H1 (cell line): ENCODE measurements around the gene UGT2B7. TPM values are rescaled to one million over a fixed set of nuclear protein-coding genes. Genes with fewer than 3 reads are reported as not detected.

ENCODE experiments used
- CTCF ChIA-PET: fragments of 300-600 bp; sonication (Branson Sonifier 250); formaldehyde crosslinking; loops from one replicate; lab custom pipeline; 2021; ENCODE audit not compliant: partially characterized antibody; lab: Charles Lee
- POLR2A ChIA-PET: fragments of 300-600 bp; sonication (Branson Sonifier 250); formaldehyde crosslinking; loops from one replicate; lab custom pipeline; 2021; ENCODE audit warnings: inconsistent platforms; ENCODE audit not compliant: partially characterized antibody; lab: Charles Lee
- DNase-seq, 2 experiments: peaks; one replicate each; pipeline versions ENCODE4 v3.0.0 to v3.0.0-alpha.2; 2010 to 2022; ENCODE audit warnings: low spot score in 2 of 2, low read depth in 1 of 2, mixed read lengths in 1 of 2
- FAIRE-seq: peaks from 2 replicates; lab custom pipeline; 2011; peaks lifted over from hg19 to GRCh38; lab: Jason Lieb, UNC
- H2AFZ ChIP-seq: 2 replicates; pipeline ENCODE4 v1.8.1; 2012; ENCODE audit warnings: low read length, inconsistent platforms
- H2AK5ac ChIP-seq: 2 replicates; pipeline ENCODE4 v1.6.1; 2013; ENCODE audit warnings: low read depth, low read length
- H2BK120ac ChIP-seq: replicated peaks from 2 replicates; pipeline ENCODE3; 2013; ENCODE audit warnings: low read depth, low read length, inconsistent platforms
- H2BK12ac ChIP-seq: 2 replicates; pipeline ENCODE4 v1.6.1; 2013; ENCODE audit warnings: low read depth, low read length
- H2BK15ac ChIP-seq: 2 replicates; pipeline ENCODE4 v1.6.1; 2013; ENCODE audit warnings: low read length
- H2BK20ac ChIP-seq: 2 replicates; pipeline ENCODE4 v1.6.1; 2013; ENCODE audit warnings: low read length
- H2BK5ac ChIP-seq: 2 replicates; pipeline ENCODE4 v1.6.1; 2013; ENCODE audit warnings: low read depth, low read length
- H3K14ac ChIP-seq: 2 replicates; pipeline ENCODE4 v1.6.1; 2013; ENCODE audit warnings: inconsistent platforms; ENCODE audit not compliant: insufficient read length
- H3K18ac ChIP-seq: 2 replicates; pipeline ENCODE4 v1.6.1; 2013; ENCODE audit warnings: low read length; ENCODE audit errors: extremely low read depth
- H3K23ac ChIP-seq: 2 replicates; pipeline ENCODE4 v1.6.1; 2013; ENCODE audit warnings: inconsistent platforms; ENCODE audit not compliant: insufficient read length
- H3K23me2 ChIP-seq: 2 replicates; pipeline ENCODE4 v1.6.1; 2013; ENCODE audit warnings: low read depth, low read length
- H3K27ac ChIP-seq: 2 replicates; pipeline ENCODE4 v1.6.1; 2011; ENCODE audit warnings: low read depth, low read length, inconsistent platforms
- H3K27me3 ChIP-seq, 4 experiments: replicated peaks in 1 of 4; 1 replicate in 1 of 4; 2 replicates in 3 of 4; pipeline versions ENCODE4 v1.6.1 to v1.8.1; 2011 to 2013; ENCODE audit warnings: low read length in 3 of 4, mild to moderate bottlenecking in 3 of 4, inconsistent platforms in 2 of 4, mixed read lengths in 2 of 4, moderate library complexity in 1 of 4; ENCODE audit not compliant: control insufficient read depth in 3 of 4, insufficient read depth in 3 of 4; ENCODE audit errors: extremely low read depth in 1 of 4
- H3K36me3 ChIP-seq, 4 experiments: 2 replicates each; pipeline versions ENCODE4 v1.6.1 to v1.8.1; 2011 to 2013; ENCODE audit warnings: mild to moderate bottlenecking in 4 of 4, low read length in 3 of 4, moderate library complexity in 2 of 4, control low read depth in 1 of 4, inconsistent platforms in 1 of 4; ENCODE audit not compliant: insufficient read depth in 4 of 4, control insufficient read depth in 2 of 4
- H3K4ac ChIP-seq: replicated peaks from 2 replicates; pipeline ENCODE3; 2013; ENCODE audit warnings: low read length, low read depth, mixed read lengths, inconsistent platforms; ENCODE audit not compliant: insufficient read length
- H3K4me1 ChIP-seq, 4 experiments: replicated peaks in 1 of 4; 1 replicate in 1 of 4; 2 replicates in 3 of 4; pipeline versions ENCODE4 v1.6.1 to v1.8.1; 2011 to 2013; ENCODE audit warnings: low read length in 3 of 4, inconsistent platforms in 2 of 4, mixed read lengths in 1 of 4; ENCODE audit not compliant: insufficient read depth in 4 of 4, control insufficient read depth in 3 of 4
- H3K4me2 ChIP-seq, 2 experiments: 2 replicates each; pipeline versions ENCODE4 v1.6.1 to v1.8.1; 2011 to 2013; ENCODE audit warnings: low read depth in 2 of 2, low read length in 2 of 2, control low read depth in 1 of 2, inconsistent platforms in 1 of 2, mild to moderate bottlenecking in 1 of 2; ENCODE audit not compliant: insufficient read depth in 1 of 2
- H3K4me3 ChIP-seq, 4 experiments: fragments of 200-600, 300-600 bp in 1 of 4; sonication (generic), shearing (Covaris generic), sonication (Bioruptor Twin) in 1 of 4; 2 replicates each; pipeline versions ENCODE4 v1.5.1 to v1.8.1; 2011 to 2016; ENCODE audit warnings: low read length in 4 of 4, low read depth in 3 of 4, control low read depth in 2 of 4, inconsistent platforms in 2 of 4, mild to moderate bottlenecking in 2 of 4, mixed read lengths in 1 of 4, moderate library complexity in 1 of 4; ENCODE audit not compliant: insufficient read depth in 2 of 4; ENCODE audit errors: extremely low read depth in 1 of 4
- H3K56ac ChIP-seq: replicated peaks from 2 replicates; pipeline ENCODE3; 2013; ENCODE audit warnings: low read depth, mild to moderate bottlenecking, mixed read lengths, low read length, inconsistent platforms; ENCODE audit not compliant: insufficient read length
- H3K79me1 ChIP-seq: 2 replicates; pipeline ENCODE4 v1.6.1; 2013; ENCODE audit warnings: low read depth, low read length, control low read depth
- H3K79me2 ChIP-seq, 2 experiments: 2 replicates each; pipeline versions ENCODE4 v1.6.1 to v1.8.1; 2012 to 2013; ENCODE audit warnings: low read length in 2 of 2, mild to moderate bottlenecking in 2 of 2, inconsistent platforms in 1 of 2; ENCODE audit not compliant: insufficient read depth in 2 of 2, control insufficient read depth in 1 of 2
- H3K9ac ChIP-seq, 4 experiments: replicated peaks in 1 of 4; 1 replicate in 1 of 4; 2 replicates in 3 of 4; pipeline versions ENCODE4 v1.6.1 to v1.8.1; 2011 to 2013; ENCODE audit warnings: low read depth in 3 of 4, low read length in 3 of 4, control low read depth in 2 of 4, mild to moderate bottlenecking in 2 of 4, moderate library complexity in 2 of 4, inconsistent platforms in 1 of 4; ENCODE audit errors: extremely low read depth in 1 of 4
- H3K9me3 ChIP-seq, 2 experiments: 2 replicates each; pipeline versions ENCODE4 v1.6.1 to v1.8.1; 2012 to 2013; ENCODE audit warnings: mild to moderate bottlenecking in 2 of 2, moderate library complexity in 2 of 2, control low read depth in 1 of 2, inconsistent platforms in 1 of 2, low read depth in 1 of 2, low read length in 1 of 2, mixed read lengths in 1 of 2; ENCODE audit not compliant: insufficient read depth in 2 of 2
- H4K20me1 ChIP-seq, 2 experiments: replicated peaks in 1 of 2; 2 replicates each; pipeline versions ENCODE3 to v1.8.1; 2011 to 2013; ENCODE audit warnings: inconsistent platforms in 2 of 2, low read length in 2 of 2, mild to moderate bottlenecking in 1 of 2; ENCODE audit not compliant: insufficient read depth in 2 of 2, control insufficient read depth in 1 of 2
- H4K5ac ChIP-seq: 2 replicates; pipeline ENCODE4 v1.6.1; 2013; ENCODE audit warnings: low read length, low read depth, mixed read lengths, inconsistent platforms; ENCODE audit not compliant: insufficient read length
- H4K8ac ChIP-seq: 2 replicates; pipeline ENCODE4 v1.8.0; 2013; ENCODE audit warnings: mild to moderate bottlenecking, moderate library complexity, low read length, inconsistent platforms; ENCODE audit not compliant: insufficient read depth; ENCODE audit errors: extremely low read depth
- H4K91ac ChIP-seq: replicated peaks from 2 replicates; pipeline ENCODE3; 2013; ENCODE audit warnings: low read length, mixed read lengths, inconsistent platforms; ENCODE audit not compliant: insufficient read length
- whole genome bisulfite sequencing, 2 experiments: shearing (Covaris generic) in 1 of 2; methylation state at CpG; one replicate each; pipeline versions ENCODE4 v1.1.6 to v1.1.7; 2013 to 2015; ENCODE audit warnings: low lambda C conversion rate in 2 of 2, mixed read lengths in 2 of 2, inconsistent platforms in 1 of 2, low coverage in 1 of 2, missing lambda C conversion rate in 1 of 2; ENCODE audit not compliant: insufficient replicate concordance in 2 of 2, insufficient coverage in 1 of 2, insufficient read length in 1 of 2; ENCODE audit errors: extremely low coverage in 1 of 2, missing lambda C conversion rate in 1 of 2; 5-methylcytosine and 5-hydroxymethylcytosine counted together
- polyA plus RNA-seq, 7 experiments: library from polyadenylated mRNA; depleted of rRNA in 3 of 7; stranded (reverse) in 5 of 7; unstranded in 2 of 7; fragments of >200 nt in 5 of 7; fragments of 200-250 nt in 2 of 7; gene quantifications; 1 replicate in 5 of 7; 2 replicates in 1 of 7; 4 replicates in 1 of 7; pipeline versions ENCODE4 v1.2.1 to v1.2.3, GENCODE V29; 2011 to 2013; ENCODE audit warnings: missing spikeins in 2 of 7, mixed read lengths in 2 of 7
- total RNA-seq: library from RNA; stranded (reverse); fragmentation: NEBNext Ultra II Directional; extraction: Animal tissue kit (Norgen Biotek cat#: 25700); gene quantifications from 2 replicates; pipeline ENCODE4 v1.2.1, GENCODE V29; 2021
- TF ChIP-seq, protein P1 (sequence below): fragments of 300-600 bp; sonication (generic); IDR thresholded peaks from 2 replicates; pipeline ENCODE4 v1.7.1; 2012; ENCODE audit warnings: low read length, moderate library complexity, mild to moderate bottlenecking, inconsistent platforms; ENCODE audit not compliant: insufficient replicate concordance

Gene UGT2B7
- total and polyA plus RNA-seq, 2 of the 8 experiments (the other 6 are each of a cell fraction or from before 2014, with no cell fraction given): not detected

DNA sequence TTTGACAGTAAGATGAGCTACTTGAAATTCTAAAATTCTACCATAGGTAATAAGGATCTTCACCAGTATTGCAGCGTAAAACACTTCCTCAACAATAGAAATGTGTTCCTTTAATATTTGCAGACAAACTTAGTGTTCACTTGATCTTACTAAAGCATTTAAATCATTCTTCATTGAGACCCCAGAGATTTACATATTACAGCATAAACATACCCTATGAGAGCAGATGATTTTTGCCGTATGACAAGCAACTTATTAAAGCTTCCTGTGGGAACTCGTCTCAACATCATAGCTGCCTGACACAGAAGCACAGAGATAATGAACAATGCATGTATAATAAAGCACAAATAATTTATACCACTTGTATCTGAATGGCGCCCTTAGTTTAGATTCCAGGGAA, 3.6 kb downstream of the UGT2B7 start:
- no peak overlapping the region for H3K23ac ChIP-seq
- no peak overlapping the region for H2AK5ac ChIP-seq
- FAIRE-seq (no peak), DNase-seq (no peak)
- H4K8ac ChIP-seq: no peak overlapping the region
- H3K18ac ChIP-seq: no peak overlapping the region
- H2BK120ac ChIP-seq: no peak overlapping the region
- H4K91ac ChIP-seq: no peak overlapping the region
- no peaks in the 10 kb centered on the region for H3K9me3 ChIP-seq
- no peak overlapping the region for H2BK15ac ChIP-seq
- H3K23me2 ChIP-seq: no peaks in the 10 kb centered on the region
- 89% methylated on average over 4 of the region's 4 CpGs; no CpG with 5 or more reads in 1 of the 2 experiments for WGBS, 2 experiments
- ChIA-PET CTCF (no interaction called here), POLR2A (no interaction called here)
- H3K79me2 ChIP-seq: no peaks in the 10 kb centered on the region
- H2BK5ac ChIP-seq: no peak overlapping the region
- no peak overlapping the region for H2BK12ac ChIP-seq
- no peak overlapping the region for H3K4me3 ChIP-seq
- H3K36me3 ChIP-seq: no peaks in the 10 kb centered on the region
- H3K27ac ChIP-seq: no peak overlapping the region
- H3K27me3 ChIP-seq: no peaks in the 10 kb centered on the region
- H3K4ac ChIP-seq: no peak overlapping the region
- H4K5ac ChIP-seq: no peak overlapping the region
- no peak overlapping the region for H3K9ac ChIP-seq
- no peak overlapping the region for H2BK20ac ChIP-seq
- no peaks in the 10 kb centered on the region for H3K79me1 ChIP-seq
- no peaks in the 10 kb centered on the region for H4K20me1 ChIP-seq
- no peak overlapping the region for H3K4me2 ChIP-seq
- no peaks in the 10 kb centered on the region for H3K4me1 ChIP-seq
- no peak overlapping the region for H2AFZ ChIP-seq
- H3K14ac ChIP-seq: no peak overlapping the region
- H3K56ac ChIP-seq: no peak overlapping the region
- TF ChIP-seq, protein P1, sequence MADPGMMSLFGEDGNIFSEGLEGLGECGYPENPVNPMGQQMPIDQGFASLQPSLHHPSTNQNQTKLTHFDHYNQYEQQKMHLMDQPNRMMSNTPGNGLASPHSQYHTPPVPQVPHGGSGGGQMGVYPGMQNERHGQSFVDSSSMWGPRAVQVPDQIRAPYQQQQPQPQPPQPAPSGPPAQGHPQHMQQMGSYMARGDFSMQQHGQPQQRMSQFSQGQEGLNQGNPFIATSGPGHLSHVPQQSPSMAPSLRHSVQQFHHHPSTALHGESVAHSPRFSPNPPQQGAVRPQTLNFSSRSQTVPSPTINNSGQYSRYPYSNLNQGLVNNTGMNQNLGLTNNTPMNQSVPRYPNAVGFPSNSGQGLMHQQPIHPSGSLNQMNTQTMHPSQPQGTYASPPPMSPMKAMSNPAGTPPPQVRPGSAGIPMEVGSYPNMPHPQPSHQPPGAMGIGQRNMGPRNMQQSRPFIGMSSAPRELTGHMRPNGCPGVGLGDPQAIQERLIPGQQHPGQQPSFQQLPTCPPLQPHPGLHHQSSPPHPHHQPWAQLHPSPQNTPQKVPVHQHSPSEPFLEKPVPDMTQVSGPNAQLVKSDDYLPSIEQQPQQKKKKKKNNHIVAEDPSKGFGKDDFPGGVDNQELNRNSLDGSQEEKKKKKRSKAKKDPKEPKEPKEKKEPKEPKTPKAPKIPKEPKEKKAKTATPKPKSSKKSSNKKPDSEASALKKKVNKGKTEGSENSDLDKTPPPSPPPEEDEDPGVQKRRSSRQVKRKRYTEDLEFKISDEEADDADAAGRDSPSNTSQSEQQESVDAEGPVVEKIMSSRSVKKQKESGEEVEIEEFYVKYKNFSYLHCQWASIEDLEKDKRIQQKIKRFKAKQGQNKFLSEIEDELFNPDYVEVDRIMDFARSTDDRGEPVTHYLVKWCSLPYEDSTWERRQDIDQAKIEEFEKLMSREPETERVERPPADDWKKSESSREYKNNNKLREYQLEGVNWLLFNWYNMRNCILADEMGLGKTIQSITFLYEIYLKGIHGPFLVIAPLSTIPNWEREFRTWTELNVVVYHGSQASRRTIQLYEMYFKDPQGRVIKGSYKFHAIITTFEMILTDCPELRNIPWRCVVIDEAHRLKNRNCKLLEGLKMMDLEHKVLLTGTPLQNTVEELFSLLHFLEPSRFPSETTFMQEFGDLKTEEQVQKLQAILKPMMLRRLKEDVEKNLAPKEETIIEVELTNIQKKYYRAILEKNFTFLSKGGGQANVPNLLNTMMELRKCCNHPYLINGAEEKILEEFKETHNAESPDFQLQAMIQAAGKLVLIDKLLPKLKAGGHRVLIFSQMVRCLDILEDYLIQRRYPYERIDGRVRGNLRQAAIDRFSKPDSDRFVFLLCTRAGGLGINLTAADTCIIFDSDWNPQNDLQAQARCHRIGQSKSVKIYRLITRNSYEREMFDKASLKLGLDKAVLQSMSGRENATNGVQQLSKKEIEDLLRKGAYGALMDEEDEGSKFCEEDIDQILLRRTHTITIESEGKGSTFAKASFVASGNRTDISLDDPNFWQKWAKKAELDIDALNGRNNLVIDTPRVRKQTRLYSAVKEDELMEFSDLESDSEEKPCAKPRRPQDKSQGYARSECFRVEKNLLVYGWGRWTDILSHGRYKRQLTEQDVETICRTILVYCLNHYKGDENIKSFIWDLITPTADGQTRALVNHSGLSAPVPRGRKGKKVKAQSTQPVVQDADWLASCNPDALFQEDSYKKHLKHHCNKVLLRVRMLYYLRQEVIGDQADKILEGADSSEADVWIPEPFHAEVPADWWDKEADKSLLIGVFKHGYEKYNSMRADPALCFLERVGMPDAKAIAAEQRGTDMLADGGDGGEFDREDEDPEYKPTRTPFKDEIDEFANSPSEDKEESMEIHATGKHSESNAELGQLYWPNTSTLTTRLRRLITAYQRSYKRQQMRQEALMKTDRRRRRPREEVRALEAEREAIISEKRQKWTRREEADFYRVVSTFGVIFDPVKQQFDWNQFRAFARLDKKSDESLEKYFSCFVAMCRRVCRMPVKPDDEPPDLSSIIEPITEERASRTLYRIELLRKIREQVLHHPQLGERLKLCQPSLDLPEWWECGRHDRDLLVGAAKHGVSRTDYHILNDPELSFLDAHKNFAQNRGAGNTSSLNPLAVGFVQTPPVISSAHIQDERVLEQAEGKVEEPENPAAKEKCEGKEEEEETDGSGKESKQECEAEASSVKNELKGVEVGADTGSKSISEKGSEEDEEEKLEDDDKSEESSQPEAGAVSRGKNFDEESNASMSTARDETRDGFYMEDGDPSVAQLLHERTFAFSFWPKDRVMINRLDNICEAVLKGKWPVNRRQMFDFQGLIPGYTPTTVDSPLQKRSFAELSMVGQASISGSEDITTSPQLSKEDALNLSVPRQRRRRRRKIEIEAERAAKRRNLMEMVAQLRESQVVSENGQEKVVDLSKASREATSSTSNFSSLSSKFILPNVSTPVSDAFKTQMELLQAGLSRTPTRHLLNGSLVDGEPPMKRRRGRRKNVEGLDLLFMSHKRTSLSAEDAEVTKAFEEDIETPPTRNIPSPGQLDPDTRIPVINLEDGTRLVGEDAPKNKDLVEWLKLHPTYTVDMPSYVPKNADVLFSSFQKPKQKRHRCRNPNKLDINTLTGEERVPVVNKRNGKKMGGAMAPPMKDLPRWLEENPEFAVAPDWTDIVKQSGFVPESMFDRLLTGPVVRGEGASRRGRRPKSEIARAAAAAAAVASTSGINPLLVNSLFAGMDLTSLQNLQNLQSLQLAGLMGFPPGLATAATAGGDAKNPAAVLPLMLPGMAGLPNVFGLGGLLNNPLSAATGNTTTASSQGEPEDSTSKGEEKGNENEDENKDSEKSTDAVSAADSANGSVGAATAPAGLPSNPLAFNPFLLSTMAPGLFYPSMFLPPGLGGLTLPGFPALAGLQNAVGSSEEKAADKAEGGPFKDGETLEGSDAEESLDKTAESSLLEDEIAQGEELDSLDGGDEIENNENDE: no peak
